A549 treated with GW870086 at 1 μM for 4 hours (cell line): Measurements from ENCODE around the gene UNC93A. TPM values are rescaled to one million over a fixed set of nuclear protein-coding genes. Genes with fewer than 3 reads are reported as not detected.

ENCODE experiments used
- total RNA-seq: library from RNA; stranded (reverse); fragments of 200-300 nt; extraction: Qiagen RNA extraction; gene quantifications from 5 replicates; pipeline ENCODE4 v1.2.3, GENCODE V29; 2022; ENCODE audit warnings: low read depth

The UNC93A gene
- total RNA-seq = not detected in 5 replicates

DNA sequence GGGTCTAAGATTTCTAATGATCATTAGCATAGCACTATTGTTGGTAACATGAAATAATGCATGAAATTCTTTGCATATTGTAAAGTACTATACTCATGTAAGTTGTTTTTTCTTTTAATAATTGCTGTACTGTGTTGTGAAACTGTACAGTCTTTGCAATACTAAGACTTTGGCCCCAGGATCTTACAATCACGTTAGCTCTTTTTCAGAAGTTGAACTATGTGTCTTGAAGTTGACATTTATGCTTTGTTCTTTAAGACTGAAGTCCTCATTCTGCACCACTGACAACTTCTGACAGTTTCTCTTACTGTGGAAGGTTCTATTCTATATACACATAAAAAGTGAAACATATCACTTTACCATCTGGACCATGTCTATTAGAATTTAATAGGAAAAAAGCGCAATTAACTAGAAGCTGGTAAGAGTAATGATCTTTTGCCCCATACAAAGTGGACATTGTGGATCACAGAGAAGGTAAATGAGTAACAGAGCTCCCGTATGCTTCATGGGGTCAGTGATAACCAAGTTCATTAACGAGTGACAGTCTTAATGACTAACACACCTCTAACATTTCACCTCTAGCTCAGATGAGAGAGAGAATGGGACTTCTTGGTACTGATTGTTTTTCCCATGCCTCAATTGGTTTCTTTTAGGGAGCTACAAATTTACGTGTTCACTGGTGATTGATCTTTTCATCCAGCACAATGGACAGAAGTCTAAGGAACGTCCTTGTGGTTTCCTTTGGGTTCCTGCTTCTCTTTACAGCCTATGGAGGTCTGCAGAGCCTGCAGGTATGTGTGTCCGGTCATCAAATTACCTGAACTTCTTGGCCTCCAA, at the start of gene UNC93A:
Gene UNC93A (plus strand): TSS at position 530 of the 837 bp plus-strand sequence. CDS start 175 bp downstream, at position 705.

Other genes with a start within 250 kb of the UNC93A start
- gene CCR6, start 168.2 kb upstream of the UNC93A start, total RNA-seq = 0.16 TPM in 1 of 5 replicates, not detected in the others
- gene GPR31, start 133.3 kb upstream of the UNC93A start, total RNA-seq = not detected in 5 replicates
- not detected in 5 replicates for gene TTLL2, start 33.8 kb downstream of the UNC93A start, total RNA-seq